GM08714 (cell line): Measurements from ENCODE around the gene CDK5RAP3.
"Not testable (repeated sequence)": the region's sequence is repeated elsewhere in the genome, so short reads cannot be mapped to it uniquely, and the experiment has no call there.

ENCODE experiments used
- H3K4me3 ChIP-seq: fragments of 200-500 bp; sonication (Bioruptor generic); 2 replicates; pipeline ENCODE4 v1.5.1; 2014; ENCODE audit warnings: mild to moderate bottlenecking, low read length, inconsistent platforms
- ZNF274 ChIP-seq: IDR thresholded peaks from 2 replicates; pipeline ENCODE4 v1.6.1; 2012; ENCODE audit warnings: mild to moderate bottlenecking, low read depth, low read length

The CDK5RAP3 gene

DNA sequence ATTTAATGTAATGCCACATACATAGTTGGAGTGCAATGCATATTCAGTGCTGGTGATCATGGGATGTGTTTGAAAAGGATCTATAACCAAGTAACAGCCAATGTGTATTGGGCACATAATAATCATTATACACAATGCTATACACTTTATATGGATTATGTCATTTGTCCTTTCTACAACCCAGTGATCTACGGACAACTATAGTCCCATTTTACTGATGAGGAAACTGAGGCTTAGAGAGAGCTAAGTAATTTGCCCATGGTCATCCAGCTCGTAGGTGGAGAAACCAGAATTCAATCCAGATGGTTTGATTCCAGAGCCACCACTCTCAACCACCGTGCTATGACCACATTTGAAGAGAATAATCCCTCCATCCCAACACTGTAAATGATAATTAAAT is 39.3 kb downstream of the CDK5RAP3 start:
- TF ChIP-seq ZNF274, result no peak

DNA sequence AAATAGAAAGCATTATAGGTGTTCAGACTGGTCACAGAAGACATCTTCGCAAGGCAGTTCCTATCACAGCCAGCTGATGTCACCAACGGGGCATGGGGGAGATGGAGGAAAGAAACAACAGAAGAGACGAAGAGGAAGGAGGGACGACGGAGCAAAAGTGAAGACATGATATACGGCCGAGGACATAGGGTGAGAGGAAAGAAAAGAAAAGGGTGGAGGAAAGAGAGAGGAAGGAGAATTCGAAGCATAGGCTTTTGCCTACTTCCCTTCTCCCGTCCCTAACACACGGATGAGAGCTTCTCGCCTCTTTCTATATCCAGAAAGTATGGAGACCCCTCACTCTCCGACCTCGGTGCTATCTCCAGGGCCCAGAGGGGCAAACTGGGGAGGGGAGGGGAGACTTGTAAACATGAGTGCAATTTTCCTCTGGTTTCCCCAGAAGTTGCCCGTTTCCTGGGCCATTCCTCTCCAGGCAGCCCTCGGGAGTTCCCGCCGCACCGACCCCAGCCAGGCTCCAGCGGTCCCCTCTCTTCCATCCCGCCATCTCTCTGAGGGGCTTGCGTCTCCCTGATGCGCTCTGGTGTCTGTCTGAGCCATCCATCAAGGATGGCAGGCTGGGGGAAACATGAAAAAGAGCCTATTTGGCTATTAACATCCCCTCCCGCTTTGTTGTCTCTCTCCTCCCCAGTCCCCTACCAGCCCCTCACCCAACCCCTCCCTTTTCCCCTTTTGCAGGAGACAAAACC is 40.7 kb downstream of the CDK5RAP3 start:
- no peak for TF ChIP-seq ZNF274
- H3K4me3 ChIP-seq, result peak overlapping the region; percentile 31; the same call in 1 of the 2 replicates

More for the DNA sequence above, 39.3 kb downstream of the CDK5RAP3 start:
- H3K4me3 ChIP-seq, result no peak overlapping the region

DNA sequence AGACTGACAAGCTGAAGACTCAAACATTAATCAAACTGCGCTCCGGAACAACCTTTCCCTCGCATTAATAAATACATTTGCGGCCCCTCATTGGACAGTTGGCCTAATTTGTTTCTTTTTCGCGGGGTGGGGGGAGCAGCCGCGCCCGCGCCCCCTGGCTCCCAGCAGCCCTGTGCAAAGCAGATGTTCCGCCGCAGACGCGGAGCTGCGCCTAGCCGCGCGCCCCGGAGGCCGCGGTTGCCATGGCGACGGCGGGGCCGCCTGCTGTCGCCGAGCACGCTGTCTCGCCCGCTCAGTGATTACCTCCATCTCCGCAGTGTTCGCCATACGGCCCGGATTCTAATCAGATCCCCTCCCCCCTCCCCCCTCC is 41.2 kb downstream of the CDK5RAP3 start:
- no peak for TF ChIP-seq ZNF274
- H3K4me3 ChIP-seq, result peak overlapping the region; percentile 31; the same call in 1 of the 2 replicates

DNA sequence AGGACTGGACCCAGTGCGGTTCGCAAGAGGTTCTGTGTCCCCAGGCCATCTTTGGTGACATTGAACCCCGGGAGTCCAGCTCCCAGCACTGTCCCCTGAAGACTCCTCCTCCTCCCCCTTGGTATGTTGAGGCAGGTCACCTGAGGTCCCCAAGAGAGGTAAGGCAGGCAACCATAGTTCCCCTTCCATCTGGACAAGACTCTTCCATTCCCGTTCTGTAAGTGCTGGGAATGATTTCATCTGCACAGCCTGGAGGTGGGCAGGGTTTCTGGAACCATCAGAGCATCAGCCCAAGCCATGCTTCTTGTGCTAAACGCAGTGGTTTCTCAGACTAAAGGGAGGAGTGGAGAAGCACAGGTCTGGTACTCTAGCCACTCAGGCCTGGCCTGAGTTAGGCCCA is 41.7 kb downstream of the CDK5RAP3 start:
- no peak for TF ChIP-seq ZNF274
- H3K4me3 ChIP-seq, result no peak overlapping the region

DNA sequence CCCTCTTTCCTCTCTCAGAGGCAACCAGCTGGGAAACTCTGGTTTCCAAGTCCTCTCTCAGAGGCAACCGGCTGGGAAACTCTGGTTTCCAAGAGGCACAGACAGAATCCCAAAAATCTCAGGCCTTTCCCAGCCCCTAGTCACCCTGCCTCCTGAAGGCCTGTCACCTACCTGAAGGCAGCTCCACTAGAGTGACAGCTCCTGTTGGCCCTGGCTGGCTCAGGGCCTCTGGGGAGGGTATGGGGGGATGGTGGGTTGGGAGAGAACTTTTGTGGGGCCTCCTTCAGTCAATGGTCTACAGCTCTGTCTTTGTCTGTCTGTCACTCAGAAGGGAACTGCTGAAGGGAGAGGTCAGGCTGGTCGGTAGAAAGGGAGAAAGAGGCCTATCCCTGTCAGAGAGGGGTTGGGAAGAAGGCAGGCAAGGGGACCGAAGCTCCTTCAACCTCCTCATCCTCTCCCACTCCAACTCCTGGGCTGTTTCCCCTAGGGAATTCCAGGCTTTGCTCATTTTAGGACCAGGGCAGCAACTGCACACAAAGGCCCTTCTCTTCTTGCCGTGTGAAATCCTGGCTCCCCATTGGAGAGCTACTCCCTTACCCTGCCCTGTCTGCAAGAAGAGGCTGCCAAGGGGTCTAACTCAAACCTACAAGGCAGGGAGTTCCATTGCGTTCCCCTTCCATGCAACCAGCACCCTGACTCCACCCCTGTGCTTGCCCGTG is 43.1 kb downstream of the CDK5RAP3 start:
- no peak for TF ChIP-seq ZNF274
- H3K4me3 ChIP-seq, result no peak overlapping the region

DNA sequence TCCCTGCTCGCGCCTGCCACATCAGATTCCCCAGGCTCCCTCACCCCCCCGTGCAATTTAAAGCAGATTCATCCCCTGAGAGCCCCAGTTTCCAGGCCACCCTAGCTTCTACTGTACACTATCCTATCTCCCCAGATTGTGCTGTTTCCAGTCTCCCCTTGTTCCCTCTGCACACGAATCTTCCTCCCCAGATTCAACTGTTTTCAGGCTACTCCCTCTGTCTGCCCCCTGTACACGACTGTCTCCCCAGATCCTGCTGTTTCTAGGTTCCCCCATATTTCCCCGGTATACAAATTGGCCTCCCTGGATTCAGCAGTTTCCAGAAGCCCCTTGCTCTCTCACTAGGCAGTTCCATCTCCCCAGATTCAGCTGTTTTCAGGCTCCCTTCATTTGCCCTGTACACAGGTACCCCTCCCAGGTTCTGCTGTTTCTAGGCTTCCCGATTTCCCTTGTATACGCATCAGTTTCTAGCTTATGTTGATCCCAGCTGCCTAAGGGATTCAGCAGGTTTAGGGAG is 43.7 kb downstream of the CDK5RAP3 start:
- H3K4me3 ChIP-seq, result no peak overlapping the region
- no peak for TF ChIP-seq ZNF274

DNA sequence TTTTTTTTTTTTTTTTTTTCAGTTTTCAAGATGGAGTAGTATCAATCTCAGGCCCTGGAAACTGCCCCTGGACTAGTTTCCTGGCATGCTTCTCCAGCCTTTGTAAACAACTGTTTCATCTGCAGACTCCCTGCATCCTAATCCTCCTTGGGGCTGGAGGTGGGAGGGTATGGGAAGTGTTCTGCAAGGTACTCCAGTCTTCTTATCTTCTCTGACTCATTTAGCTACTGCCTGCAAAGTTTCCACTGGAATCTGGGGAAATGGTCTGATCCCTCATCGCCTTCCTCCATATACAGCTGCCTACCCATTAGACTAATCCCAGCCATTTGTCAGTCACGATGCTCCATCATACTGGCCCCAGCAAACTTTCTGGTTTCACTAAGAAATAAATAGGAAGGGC is 45.2 kb downstream of the CDK5RAP3 start:
- no peak for TF ChIP-seq ZNF274
- no peak overlapping the region for H3K4me3 ChIP-seq

GRCh38 chr17:48017817-48018158 is 46.9 kb downstream of the CDK5RAP3 start:
- not testable (repeated sequence) for H3K4me3 ChIP-seq

GRCh38 chr17:48021934-48022333 is 51.0 kb downstream of the CDK5RAP3 start:
- no peak for TF ChIP-seq ZNF274

GRCh38 chr17:48022901-48023300 is 52.0 kb downstream of the CDK5RAP3 start:
- no peak for TF ChIP-seq ZNF274
- no peak overlapping the region for H3K4me3 ChIP-seq

More at GRCh38 chr17:48021934-48022333, 51.0 kb downstream of the CDK5RAP3 start:
- no peak overlapping the region for H3K4me3 ChIP-seq

DNA sequence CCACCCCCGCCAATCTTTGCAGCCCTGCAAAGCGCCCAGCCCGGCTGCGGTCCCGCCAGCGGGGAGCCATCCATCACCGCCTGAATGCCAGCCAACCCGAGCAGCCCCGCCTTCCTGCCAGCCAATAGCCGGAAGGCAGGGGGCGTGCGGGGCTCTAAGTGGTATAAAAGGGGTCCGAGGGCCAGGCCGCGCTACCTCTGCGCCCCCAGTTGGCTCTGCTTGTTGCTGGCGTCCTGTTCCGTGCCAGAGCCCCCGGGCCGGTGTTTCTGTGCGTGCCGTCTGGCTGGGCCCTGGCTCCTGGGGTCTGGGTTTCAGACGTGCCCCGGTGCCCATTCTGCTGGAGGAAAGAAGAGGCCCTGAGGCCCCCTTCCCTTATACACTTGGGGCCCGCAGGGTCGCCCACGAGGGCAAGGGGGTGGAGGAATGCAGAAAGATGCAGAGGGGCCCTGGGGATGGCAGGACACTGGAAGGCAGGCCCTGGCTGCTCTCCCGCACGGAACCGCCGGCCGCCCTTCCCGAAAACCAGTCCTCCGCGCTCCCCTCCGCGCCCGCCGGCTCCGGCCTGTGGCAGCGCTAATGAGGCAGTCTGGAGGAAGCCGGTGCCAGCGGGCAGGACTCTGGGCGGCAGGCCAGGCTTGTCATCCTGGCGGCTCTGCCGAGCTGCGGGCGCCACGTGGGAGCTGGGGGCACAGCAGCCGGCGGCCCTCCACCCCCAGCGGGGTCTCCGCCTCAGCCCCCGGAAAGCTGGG is 52.7 kb downstream of the CDK5RAP3 start:
- H3K4me3 ChIP-seq, result peak overlapping the region; percentile 42; the same call in 1 of the 2 replicates
- no peak for TF ChIP-seq ZNF274

DNA sequence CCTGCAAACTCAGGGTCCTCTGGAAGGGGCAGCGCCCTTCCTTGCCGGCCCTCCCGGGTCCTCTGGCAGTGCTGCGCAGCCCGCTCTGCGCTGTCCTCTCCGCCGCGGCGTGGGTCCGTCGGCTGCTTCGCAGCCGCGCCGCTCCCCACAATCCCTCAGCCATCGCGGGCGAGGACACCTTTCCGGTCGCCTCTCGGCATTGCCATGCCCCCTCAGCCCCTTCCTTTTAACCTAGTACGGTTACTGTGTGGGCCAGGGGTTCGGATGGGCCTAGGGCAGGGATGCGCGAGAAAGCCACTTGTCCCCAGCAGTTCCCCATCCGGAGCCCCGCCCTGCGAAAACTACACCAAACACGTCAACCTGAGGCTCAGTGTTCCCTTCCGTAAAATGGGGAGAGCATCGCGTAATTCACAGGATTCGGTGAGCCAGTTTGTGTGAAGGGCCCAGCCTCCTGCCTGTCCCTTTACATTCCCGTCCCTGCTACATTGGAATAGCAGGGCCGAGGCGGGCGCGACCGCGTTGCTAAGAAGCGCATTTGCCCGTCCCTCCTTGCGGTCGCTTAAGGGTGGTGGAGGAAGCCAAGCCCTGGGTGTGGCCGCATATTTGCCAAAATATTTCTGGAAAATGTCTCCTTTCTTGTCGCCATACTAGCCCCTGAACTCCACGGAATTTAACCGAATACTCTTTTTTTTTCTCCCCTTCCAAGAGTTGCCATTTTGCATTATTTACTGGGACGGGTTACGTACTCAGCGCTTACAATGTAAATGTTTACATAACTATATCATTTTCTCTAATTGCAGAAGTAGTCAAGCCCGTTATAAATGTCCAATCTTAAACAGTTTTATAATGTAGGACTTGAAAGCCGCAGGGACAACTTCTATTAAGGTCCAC is 53.5 kb downstream of the CDK5RAP3 start:
- H3K4me3 ChIP-seq, result peak overlapping the region; percentile 42
- no peak for TF ChIP-seq ZNF274

DNA sequence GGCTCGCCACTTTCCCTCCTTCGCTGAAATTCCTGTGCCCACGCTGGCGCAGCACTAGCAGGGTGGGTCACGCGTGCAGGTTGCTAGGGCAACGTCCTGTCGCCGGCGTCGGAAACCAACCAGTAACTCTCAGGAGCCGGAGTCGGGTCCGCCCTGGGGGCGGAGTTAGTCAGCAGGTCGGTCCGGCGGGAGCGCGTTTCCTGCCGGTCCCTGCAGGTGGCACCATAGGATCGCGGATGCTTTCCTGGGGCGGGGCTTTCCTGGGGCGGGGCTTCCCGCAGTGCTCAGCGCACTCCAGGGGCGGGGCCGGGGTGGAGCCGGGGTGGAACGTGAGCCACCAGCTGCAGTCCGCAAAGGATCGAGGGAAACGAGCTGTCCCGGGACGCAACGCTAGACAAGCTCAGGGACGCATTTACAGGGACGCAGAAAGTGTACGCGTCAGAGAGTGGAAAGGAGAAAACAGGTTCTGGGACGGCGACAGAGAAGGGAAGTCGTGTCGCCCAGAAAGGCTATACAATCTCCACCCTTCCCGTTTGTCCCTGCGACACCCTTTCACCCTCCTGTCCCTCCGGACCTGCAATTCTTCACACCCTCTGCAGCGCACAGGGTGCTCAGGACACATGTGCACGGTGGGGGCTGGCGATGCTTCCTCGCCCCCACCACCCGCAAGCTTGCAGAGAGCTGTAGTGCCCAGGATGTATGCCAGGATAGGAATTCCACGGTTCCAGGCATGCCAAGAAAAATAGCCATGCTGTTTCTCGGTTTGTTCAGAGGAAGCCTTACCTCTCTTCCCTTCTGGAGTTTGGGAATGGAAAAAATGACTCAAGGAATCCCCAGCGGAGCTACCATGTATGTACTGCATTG is 54.4 kb downstream of the CDK5RAP3 start:
- peak overlapping the region; percentile 46 for H3K4me3 ChIP-seq
- no peak for TF ChIP-seq ZNF274
